H1 (cell line): ENCODE measurements around the gene C9. TPM values are rescaled to one million over a fixed set of nuclear protein-coding genes. Genes with fewer than 3 reads are reported as not detected.

ENCODE experiments used
- CTCF ChIA-PET: fragments of 300-600 bp; sonication (Branson Sonifier 250); formaldehyde crosslinking; loops from one replicate; lab custom pipeline; 2021; ENCODE audit not compliant: partially characterized antibody; lab: Charles Lee
- POLR2A ChIA-PET: fragments of 300-600 bp; sonication (Branson Sonifier 250); formaldehyde crosslinking; loops from one replicate; lab custom pipeline; 2021; ENCODE audit warnings: inconsistent platforms; ENCODE audit not compliant: partially characterized antibody; lab: Charles Lee
- DNase-seq, 2 experiments: peaks; one replicate each; pipeline versions ENCODE4 v3.0.0 to v3.0.0-alpha.2; 2010 to 2022; ENCODE audit warnings: low spot score in 2 of 2, low read depth in 1 of 2, mixed read lengths in 1 of 2
- FAIRE-seq: peaks from 2 replicates; lab custom pipeline; 2011; peaks lifted over from hg19 to GRCh38; lab: Jason Lieb, UNC
- H2AFZ ChIP-seq: 2 replicates; pipeline ENCODE4 v1.8.1; 2012; ENCODE audit warnings: low read length, inconsistent platforms
- H2AK5ac ChIP-seq: 2 replicates; pipeline ENCODE4 v1.6.1; 2013; ENCODE audit warnings: low read depth, low read length
- H2BK120ac ChIP-seq: replicated peaks from 2 replicates; pipeline ENCODE3; 2013; ENCODE audit warnings: low read depth, low read length, inconsistent platforms
- H2BK12ac ChIP-seq: 2 replicates; pipeline ENCODE4 v1.6.1; 2013; ENCODE audit warnings: low read depth, low read length
- H2BK15ac ChIP-seq: 2 replicates; pipeline ENCODE4 v1.6.1; 2013; ENCODE audit warnings: low read length
- H2BK20ac ChIP-seq: 2 replicates; pipeline ENCODE4 v1.6.1; 2013; ENCODE audit warnings: low read length
- H2BK5ac ChIP-seq: 2 replicates; pipeline ENCODE4 v1.6.1; 2013; ENCODE audit warnings: low read depth, low read length
- H3K14ac ChIP-seq: 2 replicates; pipeline ENCODE4 v1.6.1; 2013; ENCODE audit warnings: inconsistent platforms; ENCODE audit not compliant: insufficient read length
- H3K18ac ChIP-seq: 2 replicates; pipeline ENCODE4 v1.6.1; 2013; ENCODE audit warnings: low read length; ENCODE audit errors: extremely low read depth
- H3K23ac ChIP-seq: 2 replicates; pipeline ENCODE4 v1.6.1; 2013; ENCODE audit warnings: inconsistent platforms; ENCODE audit not compliant: insufficient read length
- H3K23me2 ChIP-seq: 2 replicates; pipeline ENCODE4 v1.6.1; 2013; ENCODE audit warnings: low read depth, low read length
- H3K27ac ChIP-seq: 2 replicates; pipeline ENCODE4 v1.6.1; 2011; ENCODE audit warnings: low read depth, low read length, inconsistent platforms
- H3K27me3 ChIP-seq, 4 experiments: replicated peaks in 1 of 4; 1 replicate in 1 of 4; 2 replicates in 3 of 4; pipeline versions ENCODE4 v1.6.1 to v1.8.1; 2011 to 2013; ENCODE audit warnings: low read length in 3 of 4, mild to moderate bottlenecking in 3 of 4, inconsistent platforms in 2 of 4, mixed read lengths in 2 of 4, moderate library complexity in 1 of 4; ENCODE audit not compliant: control insufficient read depth in 3 of 4, insufficient read depth in 3 of 4; ENCODE audit errors: extremely low read depth in 1 of 4
- H3K36me3 ChIP-seq, 4 experiments: 2 replicates each; pipeline versions ENCODE4 v1.6.1 to v1.8.1; 2011 to 2013; ENCODE audit warnings: mild to moderate bottlenecking in 4 of 4, low read length in 3 of 4, moderate library complexity in 2 of 4, control low read depth in 1 of 4, inconsistent platforms in 1 of 4; ENCODE audit not compliant: insufficient read depth in 4 of 4, control insufficient read depth in 2 of 4
- H3K4ac ChIP-seq: replicated peaks from 2 replicates; pipeline ENCODE3; 2013; ENCODE audit warnings: low read length, low read depth, mixed read lengths, inconsistent platforms; ENCODE audit not compliant: insufficient read length
- H3K4me1 ChIP-seq, 4 experiments: replicated peaks in 1 of 4; 1 replicate in 1 of 4; 2 replicates in 3 of 4; pipeline versions ENCODE4 v1.6.1 to v1.8.1; 2011 to 2013; ENCODE audit warnings: low read length in 3 of 4, inconsistent platforms in 2 of 4, mixed read lengths in 1 of 4; ENCODE audit not compliant: insufficient read depth in 4 of 4, control insufficient read depth in 3 of 4
- H3K4me2 ChIP-seq, 2 experiments: 2 replicates each; pipeline versions ENCODE4 v1.6.1 to v1.8.1; 2011 to 2013; ENCODE audit warnings: low read depth in 2 of 2, low read length in 2 of 2, control low read depth in 1 of 2, inconsistent platforms in 1 of 2, mild to moderate bottlenecking in 1 of 2; ENCODE audit not compliant: insufficient read depth in 1 of 2
- H3K4me3 ChIP-seq, 4 experiments: fragments of 200-600, 300-600 bp in 1 of 4; sonication (generic), shearing (Covaris generic), sonication (Bioruptor Twin) in 1 of 4; 2 replicates each; pipeline versions ENCODE4 v1.5.1 to v1.8.1; 2011 to 2016; ENCODE audit warnings: low read length in 4 of 4, low read depth in 3 of 4, control low read depth in 2 of 4, inconsistent platforms in 2 of 4, mild to moderate bottlenecking in 2 of 4, mixed read lengths in 1 of 4, moderate library complexity in 1 of 4; ENCODE audit not compliant: insufficient read depth in 2 of 4; ENCODE audit errors: extremely low read depth in 1 of 4
- H3K56ac ChIP-seq: replicated peaks from 2 replicates; pipeline ENCODE3; 2013; ENCODE audit warnings: low read depth, mild to moderate bottlenecking, mixed read lengths, low read length, inconsistent platforms; ENCODE audit not compliant: insufficient read length
- H3K79me1 ChIP-seq: 2 replicates; pipeline ENCODE4 v1.6.1; 2013; ENCODE audit warnings: low read depth, low read length, control low read depth
- H3K79me2 ChIP-seq, 2 experiments: 2 replicates each; pipeline versions ENCODE4 v1.6.1 to v1.8.1; 2012 to 2013; ENCODE audit warnings: low read length in 2 of 2, mild to moderate bottlenecking in 2 of 2, inconsistent platforms in 1 of 2; ENCODE audit not compliant: insufficient read depth in 2 of 2, control insufficient read depth in 1 of 2
- H3K9ac ChIP-seq, 4 experiments: replicated peaks in 1 of 4; 1 replicate in 1 of 4; 2 replicates in 3 of 4; pipeline versions ENCODE4 v1.6.1 to v1.8.1; 2011 to 2013; ENCODE audit warnings: low read depth in 3 of 4, low read length in 3 of 4, control low read depth in 2 of 4, mild to moderate bottlenecking in 2 of 4, moderate library complexity in 2 of 4, inconsistent platforms in 1 of 4; ENCODE audit errors: extremely low read depth in 1 of 4
- H3K9me3 ChIP-seq, 2 experiments: 2 replicates each; pipeline versions ENCODE4 v1.6.1 to v1.8.1; 2012 to 2013; ENCODE audit warnings: mild to moderate bottlenecking in 2 of 2, moderate library complexity in 2 of 2, control low read depth in 1 of 2, inconsistent platforms in 1 of 2, low read depth in 1 of 2, low read length in 1 of 2, mixed read lengths in 1 of 2; ENCODE audit not compliant: insufficient read depth in 2 of 2
- H4K20me1 ChIP-seq, 2 experiments: replicated peaks in 1 of 2; 2 replicates each; pipeline versions ENCODE3 to v1.8.1; 2011 to 2013; ENCODE audit warnings: inconsistent platforms in 2 of 2, low read length in 2 of 2, mild to moderate bottlenecking in 1 of 2; ENCODE audit not compliant: insufficient read depth in 2 of 2, control insufficient read depth in 1 of 2
- H4K5ac ChIP-seq: 2 replicates; pipeline ENCODE4 v1.6.1; 2013; ENCODE audit warnings: low read length, low read depth, mixed read lengths, inconsistent platforms; ENCODE audit not compliant: insufficient read length
- H4K8ac ChIP-seq: 2 replicates; pipeline ENCODE4 v1.8.0; 2013; ENCODE audit warnings: mild to moderate bottlenecking, moderate library complexity, low read length, inconsistent platforms; ENCODE audit not compliant: insufficient read depth; ENCODE audit errors: extremely low read depth
- H4K91ac ChIP-seq: replicated peaks from 2 replicates; pipeline ENCODE3; 2013; ENCODE audit warnings: low read length, mixed read lengths, inconsistent platforms; ENCODE audit not compliant: insufficient read length
- CTBP2 ChIP-seq: IDR thresholded peaks from 2 replicates; pipeline ENCODE4 v1.7.0; 2011; ENCODE audit warnings: borderline replicate concordance, mild to moderate bottlenecking, moderate library complexity, mixed read lengths, low read length; ENCODE audit not compliant: insufficient read depth, insufficient read length
- JUN ChIP-seq: IDR thresholded peaks from 2 replicates; pipeline ENCODE4 v1.6.1; 2011; ENCODE audit warnings: low read depth, mild to moderate bottlenecking, improper control_type of control experiment, low read length
- MAFK ChIP-seq: IDR thresholded peaks from 2 replicates; pipeline ENCODE4 v1.6.1; 2012; ENCODE audit warnings: low read depth, mild to moderate bottlenecking, improper control_type of control experiment, low read length
- SAP30 ChIP-seq: fragments of 300-600 bp; sonication (generic); IDR thresholded peaks from 2 replicates; pipeline ENCODE4 v1.7.1; 2012; ENCODE audit warnings: low read length, moderate library complexity, mild to moderate bottlenecking, inconsistent platforms; ENCODE audit not compliant: insufficient read depth, insufficient replicate concordance
- SP1 ChIP-seq: IDR thresholded peaks from 2 replicates; pipeline ENCODE4 v1.6.1; 2011; ENCODE audit warnings: low read depth, low read length
- TCF12 ChIP-seq: IDR thresholded peaks from 2 replicates; pipeline ENCODE4 v1.6.1; 2011; ENCODE audit warnings: low read depth, mild to moderate bottlenecking, low read length
- WGBS, 2 experiments: shearing (Covaris generic) in 1 of 2; methylation state at CpG; one replicate each; pipeline versions ENCODE4 v1.1.6 to v1.1.7; 2013 to 2015; ENCODE audit warnings: low lambda C conversion rate in 2 of 2, mixed read lengths in 2 of 2, inconsistent platforms in 1 of 2, low coverage in 1 of 2, missing lambda C conversion rate in 1 of 2; ENCODE audit not compliant: insufficient replicate concordance in 2 of 2, insufficient coverage in 1 of 2, insufficient read length in 1 of 2; ENCODE audit errors: extremely low coverage in 1 of 2, missing lambda C conversion rate in 1 of 2; 5-methylcytosine and 5-hydroxymethylcytosine counted together
- polyA plus RNA-seq, 7 experiments: library from polyadenylated mRNA; depleted of rRNA in 3 of 7; stranded (reverse) in 5 of 7; unstranded in 2 of 7; fragments of >200 nt in 5 of 7; fragments of 200-250 nt in 2 of 7; gene quantifications; 1 replicate in 5 of 7; 2 replicates in 1 of 7; 4 replicates in 1 of 7; pipeline versions ENCODE4 v1.2.1 to v1.2.3, GENCODE V29; 2011 to 2013; ENCODE audit warnings: missing spikeins in 2 of 7, mixed read lengths in 2 of 7
- total RNA-seq: library from RNA; stranded (reverse); fragmentation: NEBNext Ultra II Directional; extraction: Animal tissue kit (Norgen Biotek cat#: 25700); gene quantifications from 2 replicates; pipeline ENCODE4 v1.2.1, GENCODE V29; 2021
- TF ChIP-seq, protein P1 (sequence below), 3 experiments: IDR thresholded peaks; 1 replicate in 2 of 3; 2 replicates in 1 of 3; pipeline versions ENCODE4 v1.5.1 to v1.6.1; 2011; ENCODE audit warnings: low read length in 3 of 3, mild to moderate bottlenecking in 3 of 3, inconsistent platforms in 2 of 3, low read depth in 1 of 3, moderate library complexity in 1 of 3; ENCODE audit not compliant: insufficient read depth in 1 of 3; ENCODE audit errors: control extremely low read depth in 1 of 3

C9 gene
- total and polyA plus RNA-seq, 2 of the 8 experiments (the other 6 are each of a cell fraction or from before 2014, with no cell fraction given): not detected

DNA sequence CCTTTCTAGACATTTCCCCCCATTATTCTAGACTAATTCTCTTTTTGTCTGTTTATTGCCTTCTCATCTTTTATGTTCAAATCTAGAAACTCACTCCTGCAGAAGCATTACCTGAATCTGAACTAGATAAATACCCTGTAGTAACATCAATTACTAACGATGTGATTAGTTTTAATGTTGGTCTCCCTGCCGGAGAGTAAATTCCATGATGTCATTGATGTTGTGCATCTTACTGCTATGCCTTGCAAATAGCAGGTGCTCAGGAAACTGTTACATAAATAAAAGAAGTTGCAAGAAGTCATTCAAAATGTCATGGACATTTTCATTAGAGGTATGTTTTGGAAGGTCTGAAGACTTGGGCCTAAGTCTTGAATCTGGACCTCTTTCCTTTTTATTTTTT, 23.0 kb upstream of the C9 start:
- Histone ChIP-seq H2AK5ac (no peak overlapping the region), H4K91ac (no peak overlapping the region), H3K79me2 (no peaks in the 10 kb centered on the region), H2BK20ac (no peak overlapping the region), H3K79me1 (no peaks in the 10 kb centered on the region), H3K23ac (no peak overlapping the region), H2BK12ac (no peak overlapping the region), H3K18ac (no peak overlapping the region), H2BK5ac (no peak overlapping the region), H2BK120ac (no peak overlapping the region), H3K23me2 (no peaks in the 10 kb centered on the region), H4K20me1 (no peaks in the 10 kb centered on the region), H3K9me3 (no peaks in the 10 kb centered on the region), H4K5ac (no peak overlapping the region), H3K4me2 (no peak overlapping the region), H3K14ac (no peak overlapping the region), H3K4me1 (no peaks in the 10 kb centered on the region), H3K27ac (no peak overlapping the region), H3K4me3 (no peak overlapping the region), H2AFZ (no peak overlapping the region), H2BK15ac (no peak overlapping the region), H3K56ac (no peak overlapping the region), H3K4ac (no peak overlapping the region), H3K27me3 (no peaks in the 10 kb centered on the region), H3K36me3 (no peaks in the 10 kb centered on the region), H3K9ac (no peak overlapping the region), H4K8ac (no peak overlapping the region)
- CTCF ChIA-PET: no interaction called here
- 93% methylated on average over 2 of the region's 2 CpGs; no CpG with 5 or more reads in 1 of the 2 experiments for WGBS, 2 experiments
- POLR2A ChIA-PET: no interaction called here
- DNase-seq: no peak
- FAIRE-seq: no peak
- TF ChIP-seq TCF12 (no peak), MAFK (no peak), SP1 (no peak), JUN (no peak), SAP30 (no peak), CTBP2 (no peak)
- TF ChIP-seq, protein P1, sequence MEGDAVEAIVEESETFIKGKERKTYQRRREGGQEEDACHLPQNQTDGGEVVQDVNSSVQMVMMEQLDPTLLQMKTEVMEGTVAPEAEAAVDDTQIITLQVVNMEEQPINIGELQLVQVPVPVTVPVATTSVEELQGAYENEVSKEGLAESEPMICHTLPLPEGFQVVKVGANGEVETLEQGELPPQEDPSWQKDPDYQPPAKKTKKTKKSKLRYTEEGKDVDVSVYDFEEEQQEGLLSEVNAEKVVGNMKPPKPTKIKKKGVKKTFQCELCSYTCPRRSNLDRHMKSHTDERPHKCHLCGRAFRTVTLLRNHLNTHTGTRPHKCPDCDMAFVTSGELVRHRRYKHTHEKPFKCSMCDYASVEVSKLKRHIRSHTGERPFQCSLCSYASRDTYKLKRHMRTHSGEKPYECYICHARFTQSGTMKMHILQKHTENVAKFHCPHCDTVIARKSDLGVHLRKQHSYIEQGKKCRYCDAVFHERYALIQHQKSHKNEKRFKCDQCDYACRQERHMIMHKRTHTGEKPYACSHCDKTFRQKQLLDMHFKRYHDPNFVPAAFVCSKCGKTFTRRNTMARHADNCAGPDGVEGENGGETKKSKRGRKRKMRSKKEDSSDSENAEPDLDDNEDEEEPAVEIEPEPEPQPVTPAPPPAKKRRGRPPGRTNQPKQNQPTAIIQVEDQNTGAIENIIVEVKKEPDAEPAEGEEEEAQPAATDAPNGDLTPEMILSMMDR (IDR thresholded peaks at IDR 0.05; ENCODE audit: control extremely low read depth in 1 of 3, insufficient read depth in 1 of 3, low read depth in 1 of 3, low read length in 3 of 3): no peak
